ENCODE measurements around the gene GPD2.

- TF ChIP-seq CTCF (IDR thresholded peaks at IDR 0.05) (no peak), EP300 (IDR thresholded peaks at IDR 0.05) (no peak), POLR2A (IDR thresholded peaks at IDR 0.05) (no peak)
Observed at GRCh38 chr2:156540706-156541105, 104.5 kb downstream of the GPD2 start.
